ENCODE measurements around the gene CHCHD3. TPM values are rescaled to one million over a fixed set of nuclear protein-coding genes. Genes with fewer than 3 reads are reported as not detected.

CHCHD3 gene
- total and polyA plus RNA-seq, 2 of the 4 experiments (the other 2 are of a cell fraction), result 56.9 to 141 TPM

- TF ChIP-seq RCOR1 (IDR thresholded peaks at IDR 0.05; ENCODE audit: insufficient replicate concordance, low read length) (no peak), USF2 (IDR thresholded peaks at IDR 0.05; ENCODE audit: low read depth, low read length) (no peak), CTCF (conservative IDR thresholded peaks at IDR 0.05; ENCODE audit: low read depth, low read length) (no peak), POLR2A (IDR thresholded peaks at IDR 0.05; ENCODE audit: low read depth, low read length) (no peak), NFE2L2 (IDR thresholded peaks at IDR 0.05; ENCODE audit: low read depth, low read length) (no peak), MXI1 (IDR thresholded peaks at IDR 0.05; ENCODE audit: borderline replicate concordance, low read depth, low read length) (no peak), SMC3 (IDR thresholded peaks at IDR 0.05; ENCODE audit: low read depth, low read length) (no peak), MAFK (IDR thresholded peaks at IDR 0.05; ENCODE audit: low read depth, low read length) (no peak), RFX5 (IDR thresholded peaks at IDR 0.05; ENCODE audit: low read depth, low read length) (no peak), FOS (IDR thresholded peaks at IDR 0.05; ENCODE audit: low read depth, low read length) (no peak), RAD21 (IDR thresholded peaks at IDR 0.05; ENCODE audit: low read length) (no peak), ELK1 (IDR thresholded peaks at IDR 0.05; ENCODE audit: borderline replicate concordance, low read depth, low read length) (no peak), CEBPB (IDR thresholded peaks at IDR 0.05; ENCODE audit: low read depth, low read length) (no peak), MAZ (IDR thresholded peaks at IDR 0.05; ENCODE audit: borderline replicate concordance, low read depth, low read length) (no peak), CHD1 (IDR thresholded peaks at IDR 0.05; ENCODE audit: low read depth, low read length) (no peak)
- Histone ChIP-seq H2BK120ac (ENCODE audit: low read depth, low read length) (no peak overlapping the region), H3K79me1 (ENCODE audit: low read depth in 1 of 2, low read length in 2 of 2) (peaks cover 0 to 4% of the 10 kb centered on the region in 2 experiments; a peak in 2 of 4 replicates), H3K9me3 (ENCODE audit: control insufficient read depth, insufficient read depth, low read length) (peaks cover 4% of the 10 kb centered on the region; the same call in 1 of the 2 replicates), H4K20me1 (ENCODE audit: insufficient read depth, low read length) (no peaks in the 10 kb centered on the region), H3K36me3 (ENCODE audit: control insufficient read depth, insufficient read depth, low read length) (no peaks in the 10 kb centered on the region), H3K23ac (ENCODE audit: low read depth, low read length) (no peak overlapping the region), H3K4me2 (ENCODE audit: low read depth, low read length) (no peak overlapping the region), H4K5ac (ENCODE audit: low read depth, low read length) (no peak overlapping the region), H2AK5ac (ENCODE audit: low read depth, low read length) (no peak overlapping the region), H4K91ac (ENCODE audit: insufficient read depth, low read depth, low read length) (no peak overlapping the region), H3K4me3 (ENCODE audit: insufficient read depth, low read depth, low read length) (no peak overlapping the region), H3K4ac (ENCODE audit: low read depth, low read length) (no peak overlapping the region), H3K9me1 (ENCODE audit: insufficient read depth, low read length) (no peaks in the 10 kb centered on the region), H3K56ac (ENCODE audit: extremely low read depth, insufficient read depth, low read length) (no peak overlapping the region), H2AK9ac (replicated peaks; ENCODE audit: low read depth, low read length, poor library complexity) (no peak overlapping the region), H2AFZ (replicated peaks; ENCODE audit: low read length, poor library complexity) (no peak overlapping the region), H3K27ac (ENCODE audit: insufficient read depth, low read length) (no peak overlapping the region), H3K27me3 (ENCODE audit: control insufficient read depth, insufficient read depth, low read length) (no peaks in the 10 kb centered on the region), H2BK5ac (ENCODE audit: low read depth, low read length, poor library complexity, severe bottlenecking) (no peak overlapping the region), H3K9ac (ENCODE audit: low read depth, low read length) (no peak overlapping the region), H3K4me1 (ENCODE audit: control insufficient read depth, insufficient read depth, low read length) (no peaks in the 10 kb centered on the region), H2BK20ac (ENCODE audit: low read depth, low read length) (no peak overlapping the region), H2BK15ac (ENCODE audit: low read depth, low read length) (no peak overlapping the region), H4K8ac (ENCODE audit: low read depth in 2 of 2, low read length in 2 of 2) (no peak overlapping the region), H3K14ac (replicated peaks; ENCODE audit: low read depth, low read length) (no peak overlapping the region), H3K18ac (ENCODE audit: low read depth, low read length) (no peak overlapping the region)
- dilution Hi-C loops (cut with HindIII; ENCODE audit: low sequenced_read_pairs, unreplicated experiment) (no loop called here), in situ Hi-C loops (cut with MboI; ENCODE audit: low sequenced_read_pairs) (no loop called here), intact Hi-C loops (cut with micrococcal nuclease) (no loop called here)
- DNase-seq (no peak), ATAC-seq (ENCODE audit: low read depth) (no peak)
- BruUV-seq (replicated peaks), result no TSS peak
- POLR2A ChIA-PET (ENCODE audit: unreplicated experiment), result no interaction called here
- CTCF ChIA-PET, result interaction anchor here (0.6 to 0.9 kb wide), 3 partner anchors 9 to 13 kb away, joined by 3 to 4 read pairs (median 3); no protein-coding TSS in a partner anchor
- WGBS, 2 experiments (ENCODE audit: extremely low coverage in 2 of 2, insufficient read length in 1 of 2), result no CpG with 5 or more reads among the region's 4 CpGs
Observed at GRCh38 chr7:132858760-132859159, 223.1 kb downstream of the CHCHD3 start.
